Keratinocyte (primary cell): Measurements from ENCODE around the gene WNT16.

Experiments
- EZH2 ChIP-seq: IDR thresholded peaks from one replicate; pipeline ENCODE4 v1.6.1; 2012; ENCODE audit warnings: inconsistent platforms, mild to moderate bottlenecking, low read length, moderate library complexity
- TF ChIP-seq, protein P1 (sequence below), 3 experiments: IDR thresholded peaks in 1 of 3; conservative IDR thresholded peaks in 1 of 3; optimal IDR thresholded peaks in 1 of 3; 2 replicates in 2 of 3; 3 replicates in 1 of 3; pipeline versions ENCODE3 to v1.5.1; 2011; ENCODE audit warnings: low read length in 3 of 3, mild to moderate bottlenecking in 3 of 3, moderate library complexity in 2 of 3, control low read depth in 1 of 3, inconsistent platforms in 1 of 3; ENCODE audit not compliant: insufficient read depth in 2 of 3; ENCODE audit errors: extremely low read depth in 1 of 3

DNA sequence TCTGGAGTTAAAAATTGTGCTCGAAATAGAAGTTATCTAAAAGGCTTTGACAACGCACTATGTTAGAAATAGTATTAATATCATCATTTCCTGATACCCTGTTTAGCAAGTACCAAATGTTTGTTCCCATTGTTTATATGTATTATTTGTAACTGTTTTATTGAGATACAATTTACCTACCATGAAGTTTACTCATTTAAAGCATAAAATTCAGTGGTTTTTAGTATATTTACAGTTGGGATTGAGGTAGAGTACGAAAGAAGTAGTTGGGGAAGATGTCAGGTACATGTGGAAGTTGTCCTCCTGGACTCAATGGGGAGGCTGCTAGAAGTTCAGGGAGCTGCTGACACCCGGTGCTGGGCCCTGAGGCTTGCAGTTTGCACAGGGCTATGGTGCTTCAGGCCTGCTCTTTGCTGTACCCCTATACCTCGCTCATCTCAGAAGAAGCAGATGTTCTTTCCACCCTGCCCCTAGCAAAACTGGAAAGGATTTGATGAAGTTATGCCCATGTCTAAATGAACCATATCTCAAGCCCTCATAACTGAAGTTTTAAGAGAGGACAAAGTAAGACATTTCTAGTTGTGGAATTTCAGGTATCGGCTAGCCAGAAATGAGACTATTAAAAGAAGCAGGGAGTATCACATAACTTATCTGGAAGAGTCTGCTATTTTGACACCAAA is 25.2 kb upstream of the WNT16 start:
- TF ChIP-seq, protein P1, sequence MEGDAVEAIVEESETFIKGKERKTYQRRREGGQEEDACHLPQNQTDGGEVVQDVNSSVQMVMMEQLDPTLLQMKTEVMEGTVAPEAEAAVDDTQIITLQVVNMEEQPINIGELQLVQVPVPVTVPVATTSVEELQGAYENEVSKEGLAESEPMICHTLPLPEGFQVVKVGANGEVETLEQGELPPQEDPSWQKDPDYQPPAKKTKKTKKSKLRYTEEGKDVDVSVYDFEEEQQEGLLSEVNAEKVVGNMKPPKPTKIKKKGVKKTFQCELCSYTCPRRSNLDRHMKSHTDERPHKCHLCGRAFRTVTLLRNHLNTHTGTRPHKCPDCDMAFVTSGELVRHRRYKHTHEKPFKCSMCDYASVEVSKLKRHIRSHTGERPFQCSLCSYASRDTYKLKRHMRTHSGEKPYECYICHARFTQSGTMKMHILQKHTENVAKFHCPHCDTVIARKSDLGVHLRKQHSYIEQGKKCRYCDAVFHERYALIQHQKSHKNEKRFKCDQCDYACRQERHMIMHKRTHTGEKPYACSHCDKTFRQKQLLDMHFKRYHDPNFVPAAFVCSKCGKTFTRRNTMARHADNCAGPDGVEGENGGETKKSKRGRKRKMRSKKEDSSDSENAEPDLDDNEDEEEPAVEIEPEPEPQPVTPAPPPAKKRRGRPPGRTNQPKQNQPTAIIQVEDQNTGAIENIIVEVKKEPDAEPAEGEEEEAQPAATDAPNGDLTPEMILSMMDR (optimal IDR thresholded peaks at IDR 0.05 in 1 of 3, IDR thresholded peaks at IDR 0.05 in 1 of 3, conservative IDR thresholded peaks at IDR 0.05 in 1 of 3; ENCODE audit: extremely low read depth in 1 of 3, insufficient read depth in 2 of 3, low read length in 3 of 3), result peak in 2 of 3 experiments; percentile 23 to 50
- no peak for TF ChIP-seq EZH2
